Stomach (tissue), 4 donors: ENCODE results near the gene CFAP74.

Source experiments
- CTCF ChIP-seq, 7 experiments: fragments of 450-650 bp in 4 of 7; fragments of 200-600 bp in 3 of 7; sonication (generic) in 3 of 7; IDR thresholded peaks; one replicate each; pipeline ENCODE4 v1.5.1; 2016 to 2019; ENCODE audit warnings: antibody characterized with exemption in 7 of 7, control low read depth in 2 of 7, mild to moderate bottlenecking in 1 of 7
- POLR2A ChIP-seq, 4 donors: fragments of 450-650 bp; IDR thresholded peaks; one replicate each; pipeline ENCODE4 v1.6.1; 2016; ENCODE audit warnings: antibody characterized with exemption in 4 of 4, control low read depth in 2 of 4, mild to moderate bottlenecking in 1 of 4, moderate library complexity in 1 of 4
- POLR2AphosphoS5 ChIP-seq, 3 donors: sonication (generic); formaldehyde crosslinking; IDR thresholded peaks; one replicate each; pipeline ENCODE4 v1.6.1; 2016; ENCODE audit warnings: antibody characterized with exemption in 3 of 3

GRCh38 chr1:1997576-1997975 lies 6.0 kb downstream of the CFAP74 start:
- TF ChIP-seq POLR2AphosphoS5 (IDR thresholded peaks at IDR 0.05) (no peak), CTCF (IDR thresholded peaks at IDR 0.05) (no peak), POLR2A (IDR thresholded peaks at IDR 0.05) (no peak)
